Activated gamma-delta T cell (primary cell): Measurements from ENCODE around the gene PANK2.
"Not testable (repeated sequence)": the region's sequence is repeated elsewhere in the genome, so short reads cannot be mapped to it uniquely, and the experiment has no call there.

ENCODE experiments used
- DNase-seq: peaks from one replicate; lab custom pipeline; 2025; lab: John Stamatoyannopoulos, UW

PANK2 gene

GRCh38 chr20:3869839-3870634 lies 19.1 kb upstream of the PANK2 start:
- no peak for DNase-seq

GRCh38 chr20:3871550-3872265 lies 17.5 kb upstream of the PANK2 start:
- no peak for DNase-seq

- no peak for DNase-seq
Measured at GRCh38 chr20:3873507-3873906, 15.7 kb upstream of the PANK2 start.

- no peak for DNase-seq
Measured at GRCh38 chr20:3874194-3874844, 14.9 kb upstream of the PANK2 start.

- no peak for DNase-seq
Measured at GRCh38 chr20:3875378-3875974, 13.7 kb upstream of the PANK2 start.

GRCh38 chr20:3876000-3876399 lies 13.2 kb upstream of the PANK2 start:
- no peak for DNase-seq

- DNase-seq, result no peak
Measured at GRCh38 chr20:3876676-3877075, 12.5 kb upstream of the PANK2 start.

- not testable (repeated sequence) for DNase-seq
Measured at GRCh38 chr20:3878921-3879274, 10.3 kb upstream of the PANK2 start.

GRCh38 chr20:3885715-3886114 lies 3.5 kb upstream of the PANK2 start:
- no peak for DNase-seq

- DNase-seq, result no peak
Measured at GRCh38 chr20:3887876-3888620, 1.1 kb upstream of the PANK2 start.

GRCh38 chr20:3889489-3890397 lies 556 bp downstream of the PANK2 start:
- peak; percentile 32 for DNase-seq

- DNase-seq, result no peak
Measured at GRCh38 chr20:3890398-3890751, 1.2 kb downstream of the PANK2 start.

GRCh38 chr20:3890999-3891929 lies 2.1 kb downstream of the PANK2 start:
- no peak for DNase-seq

- DNase-seq, result no peak
Measured at GRCh38 chr20:3894796-3895195, 5.6 kb downstream of the PANK2 start.

GRCh38 chr20:3896302-3896701 lies 7.1 kb downstream of the PANK2 start:
- no peak for DNase-seq

- DNase-seq, result no peak
Measured at GRCh38 chr20:3896853-3897583, 7.8 kb downstream of the PANK2 start.

GRCh38 chr20:3898181-3898580 lies 9.0 kb downstream of the PANK2 start:
- not testable (repeated sequence) for DNase-seq

- no peak for DNase-seq
Measured at GRCh38 chr20:3898639-3899038, 9.5 kb downstream of the PANK2 start.

GRCh38 chr20:3900187-3900604 lies 11.0 kb downstream of the PANK2 start:
- DNase-seq, result no peak
